IMR-90 (cell line): ENCODE measurements around the gene HMGCL. TPM values are rescaled to one million over a fixed set of nuclear protein-coding genes. Genes with fewer than 3 reads are reported as not detected.

Source experiments
- ATAC-seq: fragments of 200-7000 bp; cut with Tn5 transposase; 2 replicates; pipeline ENCODE4 v1.9.1; 2020; ENCODE audit warnings: low read depth, mild to moderate bottlenecking, moderate library complexity
- BruUV-seq: library from RNA; stranded (reverse); fragments of 400-500 nt; replicated peaks from 2 replicates; lab custom pipeline; 2021; lab: Mats Ljungman, UMichigan
- CTCF ChIA-PET: fragments of 300-600 bp; formaldehyde crosslinking; extraction: SDS; loops from one replicate; lab custom pipeline; 2021; ENCODE audit warnings: antibody characterized with exemption; lab: Yijun Ruan, JAX
- POLR2A ChIA-PET: fragments of 300-600 bp; sonication (Branson Sonifier 250); formaldehyde crosslinking; loops from one replicate; lab custom pipeline; 2022; ENCODE audit warnings: antibody characterized with exemption; ENCODE audit not compliant: unreplicated experiment; lab: Charles Lee
- DNase-seq: peaks from one replicate; pipeline ENCODE4 v3.0.0; 2013
- H2AFZ ChIP-seq: replicated peaks from 2 replicates; pipeline ENCODE3; 2013; ENCODE audit warnings: low read length, mild to moderate bottlenecking; ENCODE audit not compliant: poor library complexity
- H2AK5ac ChIP-seq: 2 replicates; pipeline ENCODE4 v1.6.1; 2013; ENCODE audit warnings: low read depth, low read length, inconsistent platforms
- H2AK9ac ChIP-seq: replicated peaks from 2 replicates; pipeline ENCODE3; 2013; ENCODE audit warnings: mild to moderate bottlenecking, low read depth, low read length, moderate library complexity; ENCODE audit not compliant: poor library complexity
- H2BK120ac ChIP-seq: 2 replicates; pipeline ENCODE4 v1.6.1; 2013; ENCODE audit warnings: low read depth, low read length, inconsistent platforms
- H2BK15ac ChIP-seq: 3 replicates; pipeline ENCODE4 v1.6.1; 2013; ENCODE audit warnings: low read depth, low read length, inconsistent platforms
- H2BK20ac ChIP-seq: 2 replicates; pipeline ENCODE4 v1.6.1; 2013; ENCODE audit warnings: low read depth, mild to moderate bottlenecking, inconsistent platforms, low read length, moderate library complexity
- H2BK5ac ChIP-seq: 2 replicates; pipeline ENCODE4 v1.6.1; 2013; ENCODE audit warnings: mild to moderate bottlenecking, low read depth, low read length, inconsistent platforms; ENCODE audit not compliant: poor library complexity, severe bottlenecking
- H3K14ac ChIP-seq: replicated peaks from 2 replicates; pipeline ENCODE4 v1.6.1; 2013; ENCODE audit warnings: low read depth, low read length, inconsistent platforms
- H3K18ac ChIP-seq: 2 replicates; pipeline ENCODE4 v1.6.1; 2013; ENCODE audit warnings: low read depth, low read length, control low read depth
- H3K23ac ChIP-seq: 2 replicates; pipeline ENCODE4 v1.6.1; 2013; ENCODE audit warnings: low read depth, low read length, inconsistent platforms
- H3K27ac ChIP-seq: 2 replicates; pipeline ENCODE4 v1.5.1; 2013; ENCODE audit warnings: mild to moderate bottlenecking, control low read depth, low read length; ENCODE audit not compliant: insufficient read depth
- H3K27me3 ChIP-seq: 2 replicates; pipeline ENCODE4 v1.6.1; 2013; ENCODE audit warnings: low read length; ENCODE audit not compliant: control insufficient read depth, insufficient read depth
- H3K36me3 ChIP-seq: 2 replicates; pipeline ENCODE4 v1.6.1; 2013; ENCODE audit warnings: low read length, mixed read lengths; ENCODE audit not compliant: control insufficient read depth, insufficient read depth
- H3K4ac ChIP-seq: 2 replicates; pipeline ENCODE4 v1.6.1; 2013; ENCODE audit warnings: low read depth, low read length, inconsistent platforms
- H3K4me1 ChIP-seq: 2 replicates; pipeline ENCODE4 v1.6.1; 2013; ENCODE audit warnings: low read length, mixed read lengths; ENCODE audit not compliant: control insufficient read depth, insufficient read depth
- H3K4me2 ChIP-seq: 2 replicates; pipeline ENCODE4 v1.6.1; 2013; ENCODE audit warnings: low read depth, mild to moderate bottlenecking, control low read depth, low read length, moderate library complexity
- H3K4me3 ChIP-seq: 2 replicates; pipeline ENCODE4 v1.5.1; 2013; ENCODE audit warnings: low read depth, mild to moderate bottlenecking, control low read depth, low read length, moderate library complexity; ENCODE audit not compliant: insufficient read depth
- H3K56ac ChIP-seq: 2 replicates; pipeline ENCODE4 v1.6.1; 2013; ENCODE audit warnings: low read length, inconsistent platforms; ENCODE audit not compliant: insufficient read depth; ENCODE audit errors: extremely low read depth
- H3K79me1 ChIP-seq, 2 experiments: 2 replicates each; pipeline ENCODE4 v1.6.1; 2013; ENCODE audit warnings: low read length in 2 of 2, inconsistent platforms in 1 of 2, low read depth in 1 of 2
- H3K9ac ChIP-seq: 2 replicates; pipeline ENCODE4 v1.6.1; 2013; ENCODE audit warnings: low read depth, low read length, control low read depth
- H3K9me1 ChIP-seq: 2 replicates; pipeline ENCODE4 v1.6.1; 2013; ENCODE audit warnings: low read length, inconsistent platforms; ENCODE audit not compliant: insufficient read depth
- H3K9me3 ChIP-seq: 2 replicates; pipeline ENCODE4 v1.6.1; 2013; ENCODE audit warnings: low read length; ENCODE audit not compliant: control insufficient read depth, insufficient read depth
- H4K20me1 ChIP-seq: 2 replicates; pipeline ENCODE4 v1.6.1; 2013; ENCODE audit warnings: low read length, inconsistent platforms; ENCODE audit not compliant: insufficient read depth
- H4K5ac ChIP-seq: 2 replicates; pipeline ENCODE4 v1.6.1; 2013; ENCODE audit warnings: mild to moderate bottlenecking, low read depth, low read length, control low read depth
- H4K8ac ChIP-seq, 2 experiments: 2 replicates each; pipeline ENCODE4 v1.6.1; 2013; ENCODE audit warnings: low read depth in 2 of 2, low read length in 2 of 2, control low read depth in 1 of 2, inconsistent platforms in 1 of 2
- H4K91ac ChIP-seq: 2 replicates; pipeline ENCODE4 v1.6.1; 2013; ENCODE audit warnings: low read depth, low read length, inconsistent platforms; ENCODE audit not compliant: insufficient read depth
- BHLHE40 ChIP-seq: fragments of 150-350 bp; IDR thresholded peaks from 2 replicates; pipeline ENCODE4 v1.6.1; 2016; ENCODE audit warnings: mild to moderate bottlenecking, low read depth, low read length
- CEBPB ChIP-seq: IDR thresholded peaks from 2 replicates; pipeline ENCODE4 v1.6.1; 2012; ENCODE audit warnings: low read depth, low read length, improper control_type of control experiment
- CHD1 ChIP-seq: IDR thresholded peaks from 2 replicates; pipeline ENCODE4 v1.6.1; 2012; ENCODE audit warnings: low read depth, low read length, improper control_type of control experiment
- CTCF ChIP-seq: conservative IDR thresholded peaks from 2 replicates; pipeline ENCODE4 v1.5.1; 2012; ENCODE audit warnings: mild to moderate bottlenecking, low read depth, low read length, improper control_type of control experiment
- ELK1 ChIP-seq: fragments of 150-350 bp; IDR thresholded peaks from 2 replicates; pipeline ENCODE4 v1.6.1; 2016; ENCODE audit warnings: low read depth, mild to moderate bottlenecking, low read length, moderate library complexity, borderline replicate concordance
- FOS ChIP-seq: fragments of 150-350 bp; IDR thresholded peaks from 2 replicates; pipeline ENCODE4 v1.6.1; 2016; ENCODE audit warnings: low read depth, low read length
- MAFK ChIP-seq: IDR thresholded peaks from 2 replicates; pipeline ENCODE4 v1.6.1; 2012; ENCODE audit warnings: low read depth, low read length, improper control_type of control experiment
- MAZ ChIP-seq: IDR thresholded peaks from 2 replicates; pipeline ENCODE4 v1.6.1; 2012; ENCODE audit warnings: low read depth, mild to moderate bottlenecking, low read length, improper control_type of control experiment, moderate library complexity, borderline replicate concordance
- MXI1 ChIP-seq: IDR thresholded peaks from 2 replicates; pipeline ENCODE4 v1.6.1; 2012; ENCODE audit warnings: low read depth, mild to moderate bottlenecking, low read length, moderate library complexity, borderline replicate concordance
- NFE2L2 ChIP-seq: fragments of 150-350 bp; IDR thresholded peaks from 2 replicates; pipeline ENCODE4 v1.6.1; 2016; ENCODE audit warnings: low read depth, mild to moderate bottlenecking, low read length
- POLR2A ChIP-seq: IDR thresholded peaks from 2 replicates; pipeline ENCODE4 v1.6.1; 2012; ENCODE audit warnings: mild to moderate bottlenecking, low read depth, low read length
- RAD21 ChIP-seq: IDR thresholded peaks from 2 replicates; pipeline ENCODE4 v1.6.1; 2012; ENCODE audit warnings: low read length, improper control_type of control experiment
- RCOR1 ChIP-seq: IDR thresholded peaks from 2 replicates; pipeline ENCODE4 v1.6.1; 2012; ENCODE audit warnings: mild to moderate bottlenecking, low read length, improper control_type of control experiment; ENCODE audit not compliant: insufficient replicate concordance
- RFX5 ChIP-seq: IDR thresholded peaks from 2 replicates; pipeline ENCODE4 v1.8.0; 2012; ENCODE audit warnings: low read depth, mild to moderate bottlenecking, low read length, moderate library complexity
- SMC3 ChIP-seq: fragments of 150-350 bp; IDR thresholded peaks from 2 replicates; pipeline ENCODE4 v1.6.1; 2016; ENCODE audit warnings: low read depth, mild to moderate bottlenecking, antibody characterized with exemption, low read length, moderate library complexity
- USF2 ChIP-seq: fragments of 150-350 bp; IDR thresholded peaks from 2 replicates; pipeline ENCODE4 v1.6.1; 2017; ENCODE audit warnings: mild to moderate bottlenecking, antibody characterized with exemption, low read length, low read depth
- WGBS, 2 experiments: methylation state at CpG; one replicate each; pipeline versions ENCODE4 v1.1.5 to v1.1.7; 2013; ENCODE audit warnings: missing lambda C conversion rate in 2 of 2; ENCODE audit not compliant: insufficient read length in 1 of 2; ENCODE audit errors: extremely low coverage in 2 of 2; 5-methylcytosine and 5-hydroxymethylcytosine counted together
- dilution Hi-C: fragments of 300-500 bp; cut with HindIII; formaldehyde crosslinking; loops from one replicate; pipeline ENCODE4 v1.14.3; 2018; ENCODE audit warnings: low sequenced_read_pairs; ENCODE audit not compliant: unreplicated experiment
- in situ Hi-C: fragments of 300-500 bp; cut with MboI; formaldehyde crosslinking; loops from 3 replicates; pipeline ENCODE4 v1.14.3; 2019; ENCODE audit warnings: low sequenced_read_pairs, inconsistent platforms, mixed read lengths
- intact Hi-C: fragments of 100-400 bp; cut with micrococcal nuclease; formaldehyde crosslinking; loops from 2 replicates; pipeline ENCODE4 v1.10.0; 2022
- polyA plus RNA-seq, 3 experiments: library from polyadenylated mRNA; depleted of rRNA; stranded (reverse); fragments of >200 nt; gene quantifications; 2 replicates each; pipeline ENCODE4 v1.2.3, GENCODE V29; 2012; ENCODE audit warnings: low replicate concordance in 1 of 3
- total RNA-seq: library from RNA; depleted of rRNA; stranded (reverse); fragments of >200 nt; gene quantifications from 2 replicates; pipeline ENCODE4 v1.2.3, GENCODE V29; 2012

Gene HMGCL
- total and polyA plus RNA-seq, 2 of the 4 experiments (the other 2 are of a cell fraction): 30.6 to 33.5 TPM

- Histone ChIP-seq H3K79me1 (peaks cover 22 to 48% of the 10 kb centered on the region in 2 experiments; a peak in 3 of 4 replicates), H4K5ac (no peak overlapping the region), H3K4ac (no peak overlapping the region), H3K27ac (no peak overlapping the region), H2BK5ac (no peak overlapping the region), H4K20me1 (peaks cover 9% of the 10 kb centered on the region; the same call in 1 of the 2 replicates), H2AFZ (no peak overlapping the region), H2AK9ac (no peak overlapping the region), H3K4me2 (no peak overlapping the region), H2BK120ac (no peak overlapping the region), H3K14ac (no peak overlapping the region), H3K9me1 (peaks cover 9% of the 10 kb centered on the region), H2BK15ac (no peak overlapping the region), H3K18ac (no peak overlapping the region), H3K23ac (no peak overlapping the region), H4K91ac (no peak overlapping the region), H3K56ac (no peak overlapping the region), H3K4me3 (no peak overlapping the region), H3K36me3 (peaks cover 15% of the 10 kb centered on the region), H2BK20ac (no peak overlapping the region), H3K27me3 (no peaks in the 10 kb centered on the region), H2AK5ac (no peak overlapping the region), H3K9ac (no peak overlapping the region), H3K9me3 (no peaks in the 10 kb centered on the region), H4K8ac (no peak overlapping the region), H3K4me1 (peaks cover 14% of the 10 kb centered on the region)
- dilution Hi-C loops (no loop called here), in situ Hi-C loops (no loop called here), intact Hi-C loops (no loop called here)
- BruUV-seq: no TSS peak
- no peak for ATAC-seq
- ChIA-PET POLR2A (interaction anchor here (0.6 kb wide), 1 partner anchor 134 kb away, joined by 10 read pairs; no protein-coding TSS in a partner anchor), CTCF (interaction anchor here (1.8 kb wide), 1 partner anchor 16 kb away, joined by 7 read pairs; no protein-coding TSS in a partner anchor)
- no peak for DNase-seq
- no peak for TF ChIP-seq FOS
- TF ChIP-seq RAD21: no peak
- no peak for TF ChIP-seq USF2
- TF ChIP-seq RCOR1: no peak
- no peak for TF ChIP-seq MAFK
- TF ChIP-seq NFE2L2: no peak
- TF ChIP-seq BHLHE40: no peak
- no peak for TF ChIP-seq CHD1
- no peak for TF ChIP-seq POLR2A
- no peak for TF ChIP-seq RFX5
- no peak for TF ChIP-seq MXI1
- no peak for TF ChIP-seq CTCF
- TF ChIP-seq ELK1: no peak
- no peak for TF ChIP-seq MAZ
- TF ChIP-seq CEBPB: no peak
- TF ChIP-seq SMC3: no peak
- WGBS, 2 experiments: no CpG with 5 or more reads among the region's 3 CpGs
These were observed 37.5 kb downstream of the HMGCL start for GRCh38 chr1:23787701-23788100.
